Hepatic stellate cell (primary cell): ENCODE data around the gene MCM3AP.
"Not testable (repeated sequence)": the region's sequence is repeated elsewhere in the genome, so short reads cannot be mapped to it uniquely, and the experiment has no call there.

Experiments
- DNase-seq: peaks from one replicate; pipeline ENCODE4 v3.0.0; 2011; ENCODE audit warnings: low spot score

MCM3AP gene

DNA sequence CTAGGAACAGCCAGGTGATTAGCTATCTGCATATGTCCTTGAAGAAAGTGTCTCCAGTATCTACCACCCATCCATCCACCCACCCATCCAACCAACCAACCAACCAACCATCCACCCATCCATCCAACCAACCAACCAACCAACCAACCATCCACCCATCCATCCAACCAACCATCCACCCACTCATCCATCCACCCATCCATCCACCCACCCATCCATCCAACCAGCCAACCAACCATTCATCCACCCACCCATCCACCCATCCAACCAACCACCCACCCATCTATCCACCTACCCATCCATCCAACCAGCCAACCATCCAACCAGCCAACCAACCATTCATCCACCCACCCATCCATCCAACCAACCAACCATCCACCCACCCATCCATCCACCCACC, 26.2 kb upstream of the MCM3AP start:
- no peak for DNase-seq

DNA sequence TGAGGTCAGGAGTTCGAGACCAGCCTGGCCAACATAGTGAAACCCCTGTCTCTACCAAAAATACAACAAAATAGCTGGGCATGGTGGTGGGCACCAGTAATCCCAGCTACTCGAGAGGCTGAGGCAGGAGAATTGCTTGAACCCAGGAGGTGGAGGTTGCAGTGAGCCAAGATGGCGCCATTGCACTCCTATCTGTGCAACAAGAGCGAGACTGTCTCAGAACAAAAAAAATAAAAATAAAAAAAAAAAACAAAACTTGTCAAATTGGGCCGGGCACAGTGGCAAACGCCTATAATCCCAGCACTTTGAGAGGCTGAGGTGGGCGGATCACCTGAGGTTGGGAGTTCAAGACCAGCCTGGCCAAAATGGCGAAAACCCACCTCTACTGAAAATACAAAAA, 24.8 kb upstream of the MCM3AP start:
- DNase-seq = not testable (repeated sequence)

GRCh38 chr21:46308431-46308830, 23.0 kb upstream of the MCM3AP start:
- no peak for DNase-seq

DNA sequence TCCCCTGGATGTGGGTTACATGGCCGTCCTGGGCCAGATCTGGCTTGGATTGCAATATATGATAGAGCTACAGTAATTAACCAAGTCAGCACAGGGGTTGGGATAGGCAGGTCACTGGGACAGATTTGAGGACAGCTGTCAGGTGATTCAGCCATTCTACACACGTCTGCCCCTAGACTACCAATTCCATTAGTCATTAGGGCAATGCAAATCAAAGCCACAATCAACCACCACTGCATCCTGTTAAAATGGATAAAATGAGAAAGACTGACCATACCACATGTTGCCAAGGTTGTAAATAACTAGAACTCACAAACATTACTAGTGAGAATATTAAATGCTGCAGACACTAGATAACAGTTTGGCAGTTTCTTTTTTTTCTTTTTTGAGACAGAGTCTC, 22.2 kb upstream of the MCM3AP start:
- DNase-seq = peak; percentile 27

- no peak for DNase-seq
These were observed 19.5 kb upstream of the MCM3AP start for GRCh38 chr21:46304955-46305354.

- DNase-seq = no peak
These were observed 19.0 kb upstream of the MCM3AP start for GRCh38 chr21:46304437-46304836.

DNA sequence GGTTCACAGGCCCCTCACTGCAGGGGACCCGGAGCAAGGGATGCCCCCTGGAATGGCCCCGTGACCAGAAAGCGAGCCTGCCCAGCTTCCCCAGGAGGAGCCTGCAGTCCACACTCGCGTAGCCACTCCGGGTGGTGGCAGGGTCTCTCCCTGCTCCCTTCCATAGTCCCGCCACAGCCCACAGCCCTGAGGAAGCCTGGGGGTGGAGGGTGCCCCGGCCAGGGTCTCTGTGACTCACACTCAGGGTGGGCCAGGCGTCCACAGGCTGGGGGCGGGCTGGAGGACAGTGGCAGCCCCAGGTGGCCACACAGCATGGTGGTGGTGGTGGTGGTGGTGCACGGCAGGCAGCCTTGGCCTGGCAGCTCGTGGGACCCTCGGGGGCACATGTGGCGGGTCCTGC, 16.3 kb upstream of the MCM3AP start:
- DNase-seq = no peak

- no peak for DNase-seq
These were observed 13.8 kb upstream of the MCM3AP start for GRCh38 chr21:46299167-46299566.

GRCh38 chr21:46297338-46298271, 12.2 kb upstream of the MCM3AP start:
- no peak for DNase-seq

DNA sequence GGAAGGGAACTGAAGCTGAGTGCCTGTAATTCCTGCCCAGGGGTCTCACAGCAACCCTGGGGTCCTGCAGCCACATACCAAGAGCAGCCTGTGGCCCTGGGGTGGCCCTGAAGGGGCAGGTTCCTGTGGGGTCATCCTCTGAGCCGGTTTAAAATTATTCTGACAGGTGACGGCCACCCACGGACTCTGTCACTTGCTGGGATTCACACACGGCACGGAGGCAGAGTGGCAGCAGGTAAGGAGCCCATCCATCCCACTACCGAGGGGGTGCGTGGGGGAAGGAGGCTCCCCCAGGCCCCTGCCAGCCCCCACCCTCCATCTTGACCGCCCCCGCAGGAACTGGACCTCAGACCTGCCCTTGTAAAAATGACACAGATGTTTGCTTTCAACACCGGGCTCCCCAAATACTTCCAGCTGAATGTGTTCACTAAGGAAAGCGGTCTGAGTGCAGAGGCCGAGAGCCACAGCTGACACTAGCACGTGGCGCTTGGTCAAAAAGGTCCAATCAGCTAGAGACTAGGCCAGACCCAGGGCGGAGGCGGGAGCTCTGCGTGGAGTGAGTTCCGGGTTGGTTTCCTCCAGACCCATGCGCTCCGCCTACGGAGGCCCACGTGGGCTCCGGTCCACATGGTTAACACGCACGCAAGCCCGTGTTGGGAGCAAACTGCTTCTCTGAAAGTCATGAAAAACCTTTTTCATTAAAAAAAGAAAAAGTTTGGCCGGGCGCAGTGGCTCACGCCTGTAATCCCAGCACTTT, 10.8 kb upstream of the MCM3AP start:
- DNase-seq = peak; percentile 16

DNA sequence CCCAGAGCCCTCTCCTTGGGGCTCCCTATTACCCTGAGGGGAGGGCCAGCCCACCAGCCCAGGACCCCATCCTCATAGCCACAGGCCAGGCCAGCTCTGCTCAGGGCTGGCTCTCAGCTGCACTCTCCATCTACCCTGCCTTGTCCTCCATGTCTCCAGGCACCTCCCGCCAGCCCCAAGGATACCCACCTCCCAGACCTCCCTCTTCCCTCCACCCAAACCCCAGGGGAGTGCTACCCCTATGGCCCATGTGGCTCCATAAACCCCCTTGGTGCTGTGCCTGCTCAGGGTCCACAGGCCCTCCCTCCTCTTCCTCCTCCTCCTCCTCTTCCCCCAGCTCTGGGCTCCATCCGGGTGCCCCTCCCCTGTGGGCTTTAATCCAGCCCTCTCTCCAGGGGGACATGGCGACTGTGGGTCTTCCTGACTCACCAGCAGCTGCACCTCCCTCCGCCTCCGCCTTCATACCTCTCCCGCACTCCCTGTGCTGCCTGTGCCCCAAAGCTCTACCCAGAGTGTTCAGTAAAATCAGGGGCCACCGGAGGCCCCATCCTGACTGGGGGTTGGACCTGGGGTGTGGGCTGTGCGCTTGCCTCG, 9.9 kb upstream of the MCM3AP start:
- DNase-seq = no peak

GRCh38 chr21:46294647-46295176, 9.3 kb upstream of the MCM3AP start:
- peak; percentile 69 for DNase-seq

DNA sequence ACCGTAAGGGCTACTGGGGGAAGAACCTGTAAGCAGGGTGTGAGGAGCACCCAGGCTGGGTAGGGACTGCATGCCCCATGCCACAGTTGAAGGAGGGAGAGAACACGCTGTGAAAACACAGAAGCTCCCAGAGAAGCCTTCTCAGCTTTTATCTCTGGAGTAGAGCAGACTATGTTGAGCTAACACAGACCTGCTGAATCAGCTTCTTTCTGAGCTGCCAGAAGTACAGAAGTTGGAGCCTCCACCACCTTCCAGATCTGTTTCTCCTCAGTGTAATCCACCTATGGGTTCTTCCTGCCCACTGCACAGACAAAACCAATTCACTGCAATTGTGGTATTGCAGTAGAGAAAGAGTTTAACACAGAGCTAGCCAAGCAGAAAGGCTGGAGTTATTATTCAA, 6.2 kb upstream of the MCM3AP start:
- no peak for DNase-seq

DNA sequence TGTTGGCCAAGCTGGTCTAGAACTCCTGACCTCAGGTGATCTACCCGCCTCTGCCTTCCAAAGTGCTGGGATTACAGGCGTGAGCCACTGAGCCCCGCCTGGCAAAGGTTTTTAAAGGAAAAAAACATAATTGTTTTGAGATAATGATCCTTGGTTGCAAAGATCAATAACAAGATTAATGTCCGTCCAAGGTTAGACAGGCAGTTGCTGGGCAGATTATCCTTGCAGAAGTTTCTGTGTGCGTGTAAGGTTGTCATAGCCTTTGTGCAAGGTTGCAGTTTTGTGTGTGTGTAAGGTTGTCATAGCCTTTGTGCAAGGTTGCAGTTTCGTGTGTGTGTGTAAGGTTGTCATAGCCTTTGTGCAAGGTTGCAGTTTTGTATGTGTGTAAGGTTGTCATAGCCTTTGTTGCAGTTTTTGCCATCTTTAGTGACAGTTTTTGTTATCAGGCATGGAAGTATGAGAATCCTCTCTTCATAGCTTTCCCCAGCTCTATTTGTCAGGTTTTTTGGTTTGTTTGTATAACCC, 4.3 kb upstream of the MCM3AP start:
- no peak for DNase-seq

DNA sequence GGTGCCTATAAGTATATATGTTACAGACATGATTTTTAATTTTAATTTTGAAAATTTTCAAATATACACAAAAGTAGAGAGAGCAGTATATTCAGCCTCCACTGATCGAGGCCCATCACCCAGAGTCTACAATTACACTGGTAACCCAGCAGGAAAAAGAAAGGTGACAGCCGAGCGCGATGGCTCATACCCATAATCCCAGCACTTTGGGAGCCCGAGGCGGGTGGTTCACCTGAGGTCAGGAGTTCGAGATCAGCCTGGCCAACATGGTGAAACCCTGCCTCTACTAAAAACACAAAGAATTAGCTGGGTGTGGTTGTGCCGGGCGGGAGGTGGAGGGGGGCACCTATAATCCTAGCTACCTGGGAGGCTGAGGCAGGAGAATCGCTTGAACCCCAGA, 2.1 kb upstream of the MCM3AP start:
- DNase-seq = no peak

GRCh38 chr21:46286648-46287002, 1.2 kb upstream of the MCM3AP start:
- DNase-seq = no peak

DNA sequence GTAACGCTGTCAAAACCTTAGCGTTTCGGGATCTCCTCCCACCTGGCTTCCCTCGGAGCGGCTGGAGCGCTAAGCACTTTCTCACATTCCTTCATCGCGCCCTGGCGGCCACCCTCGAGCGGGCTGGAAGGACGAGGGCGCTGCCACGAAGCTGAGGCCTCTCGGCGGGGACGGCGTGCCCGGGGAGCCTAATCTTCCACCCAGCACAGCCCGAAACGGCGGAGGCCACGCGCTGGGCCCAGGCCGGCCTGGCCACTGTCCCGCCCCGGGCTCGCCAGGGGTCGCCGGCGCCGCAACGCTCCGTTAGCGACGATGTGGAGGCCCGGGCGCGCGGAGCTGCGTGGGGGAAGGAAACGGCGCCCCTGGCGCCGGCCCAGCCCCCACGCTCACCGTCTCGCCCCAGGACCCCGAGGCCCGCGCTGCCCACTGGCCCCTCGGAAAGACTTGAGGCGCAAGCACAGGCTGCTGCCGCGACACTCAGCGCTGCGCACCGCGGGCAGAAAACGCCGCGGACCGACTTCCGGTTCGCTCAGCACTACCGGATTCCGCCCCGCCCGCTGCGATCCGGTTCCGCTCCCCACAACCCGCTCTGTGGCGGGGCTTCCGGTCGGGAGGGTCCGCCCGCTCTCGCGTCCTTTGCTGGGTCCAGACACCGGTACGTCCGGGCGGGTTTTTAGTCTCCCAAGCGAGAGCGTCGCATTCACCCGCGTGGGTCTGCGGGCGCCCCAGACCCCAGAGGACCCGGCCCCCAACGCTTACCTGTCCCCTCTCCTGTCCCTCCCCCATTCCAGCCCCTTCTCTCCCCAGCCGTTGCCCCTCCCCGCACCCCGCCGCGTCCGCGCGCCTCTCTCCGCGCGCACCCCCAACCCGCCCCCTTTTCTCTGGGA, 593 bp upstream of the MCM3AP start, which contains the start of gene YBEY:
TSS of gene YBEY (plus strand) at position 582 of the 887 bp plus-strand sequence. CDS start 572 bp downstream, outside the sequence.
- peak; percentile 97 for DNase-seq

- DNase-seq = no peak
These were observed 678 bp downstream of the MCM3AP start for GRCh38 chr21:46284733-46285132.

GRCh38 chr21:46284077-46284644, 1.2 kb downstream of the MCM3AP start:
- DNase-seq = no peak

DNA sequence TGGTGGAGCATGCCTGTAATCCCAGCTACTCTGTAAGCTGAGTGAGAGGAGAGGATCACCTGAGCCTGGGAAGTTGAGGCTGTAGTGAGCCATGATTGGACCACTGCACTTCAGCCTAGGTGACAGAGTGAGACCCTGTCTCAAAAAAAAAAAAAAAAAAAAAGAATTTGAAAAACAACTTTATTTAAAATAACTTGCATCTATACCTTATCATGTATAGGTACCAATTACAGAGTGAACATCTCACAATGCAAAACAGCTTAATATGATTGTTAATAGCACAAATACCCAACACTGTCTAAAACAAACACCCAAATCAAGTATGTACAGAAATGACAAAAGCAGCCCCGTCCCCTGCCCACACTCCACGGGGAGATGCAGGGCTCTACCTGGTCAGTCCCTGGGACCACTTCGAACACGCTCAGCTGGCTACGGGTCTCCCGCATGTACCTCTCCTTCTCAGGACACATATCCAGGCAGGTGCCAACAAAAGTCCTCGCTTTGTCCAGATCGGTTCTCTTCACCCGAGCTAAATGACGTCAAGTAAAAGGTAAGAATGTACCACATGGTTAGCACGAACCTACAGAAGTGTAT, 10.5 kb downstream of the MCM3AP start:
- no peak for DNase-seq
